AG09319 (cell line): Measurements from ENCODE around the gene SETD1B.

ENCODE experiments used
- DNase-seq: peaks from one replicate; pipeline ENCODE4 v3.0.0-alpha.2; 2010; ENCODE audit warnings: low read depth; ENCODE audit errors: extremely low read depth
- TF ChIP-seq, protein P1 (sequence below): IDR thresholded peaks from 2 replicates; pipeline ENCODE4 v1.5.1; 2011; ENCODE audit warnings: low read depth, mild to moderate bottlenecking, inconsistent platforms, low read length, moderate library complexity

The SETD1B gene

DNA sequence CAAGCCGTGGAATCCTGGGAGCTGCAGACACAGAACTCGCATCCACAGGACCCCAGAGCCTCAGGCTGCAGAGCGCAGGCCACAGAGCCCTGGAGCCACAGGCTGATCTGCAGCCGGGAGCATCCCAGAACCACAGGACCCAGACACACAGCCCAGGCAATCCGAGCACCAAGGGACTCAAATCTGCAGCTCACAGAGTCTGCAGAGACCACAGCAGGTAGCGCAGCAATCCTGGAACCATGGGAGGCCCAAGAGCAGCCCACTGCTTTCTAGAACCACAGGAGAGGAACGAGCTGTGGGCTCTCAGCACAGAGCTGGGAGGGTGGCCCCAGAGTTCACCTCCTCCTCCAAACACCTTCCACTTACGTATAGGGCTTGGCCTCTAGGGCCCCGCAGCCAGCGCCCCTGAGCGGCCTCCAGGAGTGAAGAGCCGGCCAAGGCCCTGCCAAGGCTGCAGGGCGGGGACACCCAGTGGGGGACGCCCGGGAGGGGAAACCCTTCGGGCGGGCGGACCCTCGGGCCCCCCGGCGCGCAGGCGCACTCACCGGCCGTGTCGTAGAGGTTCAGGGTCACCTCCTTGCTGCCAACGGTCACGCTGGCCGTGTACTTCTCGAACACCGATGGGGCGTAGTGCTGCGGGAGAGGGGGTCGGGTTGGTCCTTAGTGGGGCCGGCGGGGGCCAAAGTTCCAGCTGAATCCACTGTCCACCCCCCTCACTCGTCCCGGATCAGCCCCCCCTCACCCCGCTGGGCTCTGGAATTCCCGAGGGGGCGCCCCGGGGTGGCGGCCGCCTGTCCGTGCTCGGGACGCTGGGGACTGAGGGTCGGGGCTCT lies 11.0 kb upstream of the SETD1B start:
- TF ChIP-seq, protein P1, sequence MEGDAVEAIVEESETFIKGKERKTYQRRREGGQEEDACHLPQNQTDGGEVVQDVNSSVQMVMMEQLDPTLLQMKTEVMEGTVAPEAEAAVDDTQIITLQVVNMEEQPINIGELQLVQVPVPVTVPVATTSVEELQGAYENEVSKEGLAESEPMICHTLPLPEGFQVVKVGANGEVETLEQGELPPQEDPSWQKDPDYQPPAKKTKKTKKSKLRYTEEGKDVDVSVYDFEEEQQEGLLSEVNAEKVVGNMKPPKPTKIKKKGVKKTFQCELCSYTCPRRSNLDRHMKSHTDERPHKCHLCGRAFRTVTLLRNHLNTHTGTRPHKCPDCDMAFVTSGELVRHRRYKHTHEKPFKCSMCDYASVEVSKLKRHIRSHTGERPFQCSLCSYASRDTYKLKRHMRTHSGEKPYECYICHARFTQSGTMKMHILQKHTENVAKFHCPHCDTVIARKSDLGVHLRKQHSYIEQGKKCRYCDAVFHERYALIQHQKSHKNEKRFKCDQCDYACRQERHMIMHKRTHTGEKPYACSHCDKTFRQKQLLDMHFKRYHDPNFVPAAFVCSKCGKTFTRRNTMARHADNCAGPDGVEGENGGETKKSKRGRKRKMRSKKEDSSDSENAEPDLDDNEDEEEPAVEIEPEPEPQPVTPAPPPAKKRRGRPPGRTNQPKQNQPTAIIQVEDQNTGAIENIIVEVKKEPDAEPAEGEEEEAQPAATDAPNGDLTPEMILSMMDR: no peak
- DNase-seq: no peak

DNA sequence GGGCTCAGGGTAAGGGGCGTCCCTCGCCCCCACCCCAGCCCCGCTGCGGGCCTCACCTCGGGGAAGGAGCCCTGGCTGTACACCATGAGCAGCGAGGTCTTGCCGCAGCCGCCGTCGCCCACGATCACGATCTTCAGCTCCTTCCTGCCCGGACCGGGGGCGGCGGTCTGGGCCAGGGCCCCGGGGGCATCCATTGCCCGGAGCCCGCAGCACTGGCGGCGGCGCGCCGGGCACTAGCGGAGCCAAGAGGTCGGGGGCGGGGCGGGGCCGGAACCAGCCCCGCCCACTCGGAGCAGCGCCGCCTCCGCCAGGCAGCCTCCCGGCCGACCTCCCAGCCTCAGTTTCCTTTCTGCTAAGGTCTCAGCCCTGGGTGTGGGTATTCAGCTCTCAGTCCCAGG lies 10.4 kb upstream of the SETD1B start, which contains the start of gene RHOF:
TSS of gene RHOF (minus strand) at position 249 of the 398 bp plus-strand sequence. CDS start at position 194, 55 bp downstream.
- no peak for DNase-seq
- TF ChIP-seq, protein P1: no peak

DNA sequence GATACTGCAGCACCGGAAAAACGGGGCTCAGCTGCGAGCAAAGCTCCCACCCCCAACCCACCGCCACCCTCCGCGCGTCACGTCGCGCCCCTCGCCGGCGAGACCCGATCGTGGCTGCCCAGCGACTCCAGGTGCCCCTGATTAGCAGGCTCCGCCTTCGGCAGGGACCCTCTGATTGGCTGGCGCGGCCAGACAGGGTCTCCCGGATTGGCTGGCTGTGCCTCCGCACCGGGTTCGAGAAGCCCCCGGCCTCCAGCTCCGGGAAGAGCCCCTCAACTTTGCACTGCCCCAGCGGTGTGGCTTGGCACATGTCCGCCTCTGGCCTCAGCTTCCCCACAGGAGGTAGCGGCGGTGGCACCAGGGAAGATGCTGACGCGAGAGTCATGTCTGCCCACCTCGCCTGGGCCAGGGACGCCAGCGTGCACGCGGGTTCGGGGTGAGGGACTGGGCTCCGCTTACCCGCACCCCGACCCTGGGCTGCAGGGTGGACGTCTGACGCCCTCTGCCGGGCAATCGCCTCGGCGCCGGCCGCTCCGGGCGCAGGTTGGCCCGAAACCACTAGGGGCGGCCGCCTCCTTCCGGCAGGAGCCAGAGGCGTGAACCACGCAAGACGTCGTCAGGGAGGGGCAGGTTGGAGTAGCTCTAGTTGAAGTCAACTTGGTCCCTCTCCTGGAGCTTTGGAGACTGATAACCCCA lies 9.8 kb upstream of the SETD1B start:
- TF ChIP-seq, protein P1: peak; percentile 100
- DNase-seq: peak; percentile 83

DNA sequence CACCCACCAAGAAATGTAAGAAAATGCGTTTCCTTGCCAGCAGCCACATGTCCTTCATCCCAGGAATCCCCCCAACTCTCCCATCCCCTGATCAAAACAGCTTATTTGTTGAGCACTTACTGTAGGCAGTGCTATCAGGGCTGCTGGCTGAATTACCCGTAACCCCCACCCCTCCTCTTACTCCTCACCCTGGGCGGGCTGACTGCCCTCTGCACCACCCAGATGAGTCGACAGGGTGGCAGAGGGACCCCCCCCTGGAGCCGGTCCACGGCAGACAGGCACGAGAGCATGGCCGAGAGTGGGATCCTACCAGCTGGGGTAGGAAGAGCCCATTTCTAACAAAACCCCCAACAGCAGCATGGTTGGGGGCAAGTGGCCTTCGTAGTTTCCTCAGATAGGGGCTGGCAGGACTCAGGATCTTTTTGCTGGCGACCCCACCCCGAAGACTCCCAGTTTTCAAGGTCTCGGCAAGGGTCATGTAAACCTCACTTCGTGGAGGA lies 9.2 kb upstream of the SETD1B start:
- no peak for DNase-seq

DNA sequence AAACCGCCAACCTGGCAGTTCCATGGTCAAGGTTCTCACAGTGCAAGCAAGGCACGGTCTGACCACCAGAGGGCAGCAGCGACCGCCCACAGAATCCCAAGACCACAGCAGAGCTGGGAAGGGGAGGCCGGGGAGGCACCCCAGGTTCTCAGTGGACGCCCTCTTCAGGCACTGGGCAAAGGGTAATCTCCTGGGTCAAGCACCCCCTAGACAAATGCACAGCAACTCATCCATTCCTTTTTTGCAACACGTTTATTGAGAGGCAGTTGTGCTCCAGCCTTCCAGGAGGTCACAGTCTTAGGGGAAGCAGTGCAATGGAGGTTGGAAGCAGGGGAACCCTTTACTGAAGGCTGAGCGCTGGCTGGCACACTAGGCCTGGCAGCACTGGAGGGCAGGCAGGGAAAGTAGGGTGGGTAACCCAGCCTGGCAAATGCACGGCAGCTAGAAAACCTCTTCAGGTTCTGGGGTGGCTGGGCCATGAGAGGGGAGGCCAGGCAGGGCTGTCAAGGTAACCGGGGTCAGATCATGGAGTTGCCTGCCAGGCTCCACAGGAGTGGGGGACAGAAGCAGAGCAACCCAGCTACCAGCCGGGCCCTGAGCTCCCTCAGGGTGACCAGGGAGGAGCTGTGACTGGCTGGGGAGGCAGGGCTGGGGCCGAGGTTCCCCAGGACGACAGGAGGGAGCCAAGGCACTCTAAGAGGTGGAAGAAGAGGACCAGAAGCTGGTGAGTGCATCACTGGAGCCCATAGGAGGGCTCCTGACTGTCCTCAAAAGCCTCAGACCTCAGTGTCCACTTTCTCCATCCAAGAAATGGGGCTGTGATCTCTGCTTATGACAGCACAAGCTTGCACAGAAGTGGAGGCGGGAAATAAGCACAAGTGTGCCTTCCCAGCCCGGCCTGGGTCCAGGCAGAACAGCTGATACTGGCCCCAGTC lies 8.5 kb upstream of the SETD1B start:
- DNase-seq: no peak
- TF ChIP-seq, protein P1: peak; percentile 96

More for the DNA sequence above, 9.2 kb upstream of the SETD1B start:
- TF ChIP-seq, protein P1: no peak

DNA sequence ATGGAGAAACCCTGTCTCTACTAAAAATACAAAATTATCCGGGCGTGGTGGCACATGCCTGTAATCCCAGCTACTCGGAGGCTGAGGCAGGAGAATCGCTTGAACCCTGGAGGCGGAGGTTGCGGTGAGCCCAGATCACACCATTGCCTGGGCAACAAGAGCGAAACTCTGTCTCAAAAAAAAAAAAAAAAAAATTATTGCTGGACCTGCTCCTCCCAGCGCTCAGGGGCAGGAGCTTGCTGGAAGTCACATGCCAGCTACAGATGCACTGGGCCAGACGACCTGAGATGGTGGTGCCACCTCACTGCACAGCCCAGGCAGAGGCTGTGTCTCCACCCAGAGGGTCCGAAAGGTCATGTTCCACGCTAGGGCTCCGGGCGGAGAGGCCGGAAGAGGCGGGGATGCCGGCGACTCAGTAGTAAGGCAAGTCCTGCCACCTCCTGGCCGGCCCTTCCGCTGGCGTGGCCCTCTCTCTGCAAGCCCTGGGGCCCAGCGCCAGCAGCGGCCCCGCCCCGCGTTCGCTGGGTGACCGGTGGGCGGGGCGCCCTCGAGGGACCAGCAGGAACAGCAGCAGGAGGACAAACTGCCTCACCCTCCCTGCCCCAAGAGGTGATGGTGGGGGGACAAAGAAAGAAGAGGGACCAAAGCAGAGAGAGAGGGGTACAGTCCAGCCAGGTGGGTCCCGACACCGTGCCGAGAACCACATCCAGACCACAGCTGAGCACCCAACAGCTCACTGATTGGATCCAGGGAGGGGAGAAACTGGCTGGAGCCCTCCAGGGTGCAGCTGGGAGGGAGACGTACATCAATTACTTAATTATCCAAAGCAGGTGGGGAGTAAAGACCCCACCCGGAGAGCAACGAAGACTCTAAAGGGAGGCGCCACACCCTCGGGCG lies 6.7 kb upstream of the SETD1B start:
- TF ChIP-seq, protein P1: peak; percentile 32
- peak; percentile 80 for DNase-seq
